Inferior parietal cortex (tissue), 1 donor: Measurements from ENCODE around the gene TEAD2.

Experiments used
- DNase-seq: peaks from one replicate; pipeline ENCODE4 v3.0.0-alpha.2; 2016; ENCODE audit errors: extremely low spot score

TEAD2 gene

GRCh38 chr19:49348305-49349189 lies 13.7 kb downstream of the TEAD2 start:
- DNase-seq, result no peak

DNA sequence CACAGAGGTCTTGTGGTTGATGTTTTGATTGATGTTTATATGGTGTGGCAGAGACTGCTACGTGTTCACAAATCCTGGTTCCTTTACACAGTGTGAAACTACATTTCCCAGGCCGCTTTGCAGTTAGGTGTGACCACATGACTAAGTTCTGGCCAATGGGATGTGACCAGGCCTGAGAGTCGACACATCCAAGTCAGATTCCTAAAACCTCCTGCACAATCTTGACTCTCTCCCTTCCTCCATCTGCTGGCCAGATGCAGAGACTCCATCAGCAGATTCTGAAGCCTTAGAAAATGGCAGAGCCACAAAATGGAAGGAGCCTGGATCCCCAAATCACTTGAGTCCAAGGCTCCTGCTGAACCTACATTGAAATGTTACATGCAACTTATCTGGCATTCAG lies 14.4 kb downstream of the TEAD2 start:
- peak; percentile 53 for DNase-seq

GRCh38 chr19:49347191-49347590 lies 15.0 kb downstream of the TEAD2 start:
- no peak for DNase-seq

GRCh38 chr19:49344505-49345423 lies 17.5 kb downstream of the TEAD2 start:
- no peak for DNase-seq

DNA sequence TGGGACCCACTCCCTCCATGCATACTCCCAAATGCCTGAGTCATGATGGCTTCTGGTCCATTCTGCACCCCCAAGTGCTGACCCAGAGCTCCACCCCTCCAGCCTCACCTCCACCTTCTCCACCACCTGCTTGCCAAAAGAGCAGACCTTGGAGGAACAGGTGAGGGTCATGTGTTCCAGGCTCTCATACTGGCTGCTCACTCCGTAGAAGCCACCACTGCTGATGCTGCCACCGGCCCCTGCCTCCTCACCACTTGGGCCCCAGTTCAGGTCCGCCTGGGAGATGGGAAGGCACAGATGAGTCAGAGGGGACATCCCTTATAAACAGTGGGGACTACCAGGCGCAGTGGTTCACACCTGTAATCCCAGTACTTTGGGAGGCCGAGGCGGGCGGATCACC lies 19.1 kb downstream of the TEAD2 start:
- DNase-seq, result no peak

DNA sequence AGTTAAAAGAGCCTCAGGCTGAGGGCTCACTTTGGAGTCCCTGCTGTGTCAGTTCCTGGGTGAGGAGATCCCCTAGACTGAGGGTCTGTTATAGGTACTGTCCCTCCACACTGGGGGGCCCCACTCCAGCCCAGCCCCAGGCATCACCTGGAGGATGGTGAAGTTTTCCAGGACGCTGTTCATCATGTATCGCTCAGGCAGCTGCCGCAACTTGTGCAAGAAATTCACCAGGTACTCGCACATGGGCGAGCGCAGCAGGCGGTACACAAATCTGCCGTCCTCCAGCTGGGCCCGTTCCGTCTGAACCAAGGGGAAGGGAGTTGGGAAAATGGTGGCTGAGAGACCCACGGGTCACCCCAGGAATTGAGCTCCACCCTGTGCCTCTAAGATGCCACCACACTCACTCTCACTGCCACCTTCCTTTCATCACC lies 19.9 kb downstream of the TEAD2 start:
- DNase-seq, result no peak

DNA sequence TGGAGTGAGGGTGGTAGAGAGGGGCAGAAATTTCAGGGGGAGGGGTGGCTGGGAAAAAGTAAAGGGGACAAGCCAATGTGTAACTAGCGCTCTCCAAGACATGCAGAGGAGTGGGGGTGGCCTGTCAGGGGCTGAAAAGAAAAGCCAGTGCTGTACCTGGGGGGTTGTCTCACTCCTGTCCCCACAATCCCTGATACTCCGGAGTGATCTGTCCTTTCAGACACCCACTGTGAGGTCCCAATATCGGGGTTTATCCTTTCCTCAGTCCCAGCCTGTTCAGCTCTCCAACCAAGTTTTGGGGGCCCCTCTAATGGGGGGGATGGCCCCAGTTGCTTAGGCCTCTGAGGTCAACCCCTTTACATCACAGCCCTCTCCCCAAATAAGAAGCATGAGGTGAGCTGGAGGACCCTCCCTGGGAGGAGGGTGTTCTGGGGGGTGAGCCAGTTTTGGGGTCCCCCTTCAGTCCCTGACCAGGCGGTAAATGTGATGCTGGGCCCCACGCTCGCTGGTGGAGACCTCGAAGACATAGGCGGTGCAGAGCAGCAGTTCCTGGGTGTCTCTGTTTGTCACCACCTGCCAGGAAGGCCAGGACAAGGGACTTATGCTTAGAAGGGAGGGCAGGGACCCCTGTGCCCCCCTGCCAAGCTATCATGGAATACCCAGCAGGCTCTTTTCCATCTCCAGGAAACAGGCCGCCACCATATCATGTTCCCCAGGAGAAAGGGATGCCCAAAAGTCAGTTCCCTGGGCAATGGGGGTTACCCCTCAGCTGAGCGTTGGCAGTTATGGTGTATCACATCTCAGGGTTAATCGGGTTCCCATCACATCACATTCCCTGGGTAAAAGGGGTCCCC lies 21.1 kb downstream of the TEAD2 start:
- no peak for DNase-seq

DNA sequence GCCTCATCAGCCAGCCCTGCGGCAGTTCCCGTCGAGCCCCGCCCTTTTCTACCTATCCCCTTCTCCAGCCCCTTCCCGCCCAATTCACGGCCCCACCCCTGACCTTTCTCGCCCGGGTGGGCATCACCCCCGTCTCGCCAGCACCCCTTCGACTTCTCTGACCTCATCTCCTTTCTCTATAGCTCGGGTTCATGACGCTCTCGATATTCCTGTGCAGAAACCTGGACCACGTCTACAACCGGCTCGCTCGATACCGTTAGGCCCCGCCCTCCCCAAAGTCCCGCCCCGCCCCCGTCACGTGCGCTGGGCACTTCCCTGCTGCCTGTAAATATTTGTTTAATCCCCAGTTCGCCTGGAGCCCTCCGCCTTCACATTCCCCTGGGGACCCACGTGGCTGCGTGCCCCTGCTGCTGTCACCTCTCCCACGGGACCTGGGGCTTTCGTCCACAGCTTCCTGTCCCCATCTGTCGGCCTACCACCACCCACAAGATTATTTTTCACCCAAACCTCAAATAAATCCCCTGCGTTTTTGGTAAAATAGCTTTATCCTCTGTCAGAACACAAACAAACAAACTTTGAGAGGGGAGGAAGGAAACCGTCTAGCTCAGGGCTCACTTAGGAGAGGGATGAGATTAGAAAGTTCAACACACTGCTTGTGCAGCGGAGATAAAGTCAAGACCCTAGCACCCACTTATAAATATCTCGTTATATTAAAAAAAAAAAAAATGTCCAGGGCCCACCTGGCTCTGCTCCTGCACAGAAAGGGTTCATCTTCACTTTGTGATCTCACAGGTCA lies 21.9 kb downstream of the TEAD2 start:
- DNase-seq, result no peak

GRCh38 chr19:49339301-49340068 lies 22.7 kb downstream of the TEAD2 start:
- peak; percentile 72 for DNase-seq

DNA sequence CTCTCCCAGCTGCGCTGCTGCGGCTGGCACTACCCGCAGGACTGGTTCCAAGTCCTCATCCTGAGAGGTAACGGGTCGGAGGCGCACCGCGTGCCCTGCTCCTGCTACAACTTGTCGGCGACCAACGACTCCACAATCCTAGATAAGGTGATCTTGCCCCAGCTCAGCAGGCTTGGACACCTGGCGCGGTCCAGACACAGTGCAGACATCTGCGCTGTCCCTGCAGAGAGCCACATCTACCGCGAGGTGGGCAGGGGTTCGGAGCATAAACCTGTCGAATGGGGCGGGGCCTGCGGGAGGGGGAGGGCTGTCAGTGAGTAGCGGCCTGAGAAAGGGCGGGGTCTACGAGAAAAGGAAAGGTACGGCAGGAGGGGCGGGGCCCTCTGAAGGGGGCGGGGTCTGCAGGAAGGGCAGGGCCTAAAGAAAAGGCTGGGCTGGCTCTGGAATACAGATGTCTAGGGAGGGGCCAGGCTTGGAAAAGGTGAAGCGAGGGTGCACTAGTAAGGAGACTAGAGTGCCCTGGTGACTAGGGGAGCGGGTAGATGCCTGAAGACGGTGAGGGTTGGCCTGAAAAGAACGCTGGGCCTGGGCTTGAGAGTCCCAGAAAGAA lies 23.4 kb downstream of the TEAD2 start:
- no peak for DNase-seq

- no peak for DNase-seq
Measured at GRCh38 chr19:49338023-49338677, 24.1 kb downstream of the TEAD2 start.

GRCh38 chr19:49337267-49338022 lies 24.8 kb downstream of the TEAD2 start:
- no peak for DNase-seq

GRCh38 chr19:49336482-49337266 lies 25.5 kb downstream of the TEAD2 start:
- DNase-seq, result no peak

- no peak for DNase-seq
Measured at GRCh38 chr19:49335784-49336481, 26.3 kb downstream of the TEAD2 start.

- no peak for DNase-seq
Measured at GRCh38 chr19:49335071-49335783, 27.0 kb downstream of the TEAD2 start, which contains the start of gene CD37. TSS of gene CD37 (plus strand) at chr19:49335406. CDS start at chr19:49335541, 135 bp downstream.

DNA sequence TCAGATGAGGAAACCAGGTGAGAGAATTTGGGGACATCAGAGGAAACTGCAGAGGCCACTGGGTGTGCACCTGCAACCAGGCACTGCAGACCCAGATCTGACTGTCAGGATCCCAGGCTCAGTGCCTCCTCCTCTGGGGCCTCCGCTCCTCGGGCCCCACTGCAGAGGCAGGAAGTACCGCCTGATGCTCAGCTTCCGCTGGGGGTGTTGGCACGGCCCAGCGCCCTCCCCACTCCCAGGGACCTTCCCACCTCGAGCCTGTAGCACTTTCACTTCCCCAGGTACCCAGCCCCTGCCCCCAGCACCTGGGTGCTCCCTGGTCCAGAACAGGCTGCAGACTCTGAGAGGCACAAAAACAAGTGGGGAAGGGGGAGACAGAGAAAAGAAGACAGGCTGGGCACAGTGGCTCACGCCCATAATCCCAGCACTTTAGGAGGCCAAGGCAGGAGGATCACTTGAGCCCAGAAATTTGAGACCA lies 28.4 kb downstream of the TEAD2 start:
- no peak for DNase-seq
